ENCODE data around the gene NR2E1. TPM values are rescaled to one million over a fixed set of nuclear protein-coding genes. Genes with fewer than 3 reads are reported as not detected.

The NR2E1 gene
- polyA plus RNA-seq, 5 donors, result 0.07 to 0.09 TPM; not detected in 3

- DNase-seq, result no peak
Observed at GRCh38 chr6:108170332-108171290, 4.8 kb downstream of the NR2E1 start.

GRCh38 chr6:108171291-108171917 lies 5.6 kb downstream of the NR2E1 start:
- DNase-seq, result no peak

GRCh38 chr6:108171918-108172516 lies 6.2 kb downstream of the NR2E1 start:
- DNase-seq, result no peak

GRCh38 chr6:108174371-108175175 lies 8.8 kb downstream of the NR2E1 start:
- DNase-seq, result peak in 1 of 2 donors; percentile 61

- DNase-seq, result no peak
Observed at GRCh38 chr6:108175176-108175591, 9.4 kb downstream of the NR2E1 start.

- DNase-seq, result no peak
Observed at GRCh38 chr6:108175592-108176279, 9.9 kb downstream of the NR2E1 start.

- DNase-seq, result no peak
Observed at GRCh38 chr6:108176281-108177089, 10.7 kb downstream of the NR2E1 start.

- DNase-seq, result no peak
Observed at GRCh38 chr6:108179741-108180140, 13.9 kb downstream of the NR2E1 start.

- no peak for DNase-seq
Observed at GRCh38 chr6:108180266-108180665, 14.4 kb downstream of the NR2E1 start.

GRCh38 chr6:108180776-108181175 lies 15.0 kb downstream of the NR2E1 start:
- no peak for DNase-seq

- DNase-seq, result no peak
Observed at GRCh38 chr6:108186226-108186625, 20.4 kb downstream of the NR2E1 start.

GRCh38 chr6:108187519-108187918 lies 21.7 kb downstream of the NR2E1 start:
- no peak for DNase-seq

GRCh38 chr6:108193131-108193530 lies 27.3 kb downstream of the NR2E1 start:
- no peak for DNase-seq

- no peak for DNase-seq
Observed at GRCh38 chr6:108193835-108194234, 28.0 kb downstream of the NR2E1 start.

- DNase-seq, result no peak
Observed at GRCh38 chr6:108194503-108194902, 28.7 kb downstream of the NR2E1 start.

GRCh38 chr6:108195209-108195608 lies 29.4 kb downstream of the NR2E1 start:
- DNase-seq, result no peak

GRCh38 chr6:108198761-108199498 lies 33.1 kb downstream of the NR2E1 start:
- no peak for DNase-seq

GRCh38 chr6:108200186-108200585 lies 34.4 kb downstream of the NR2E1 start:
- DNase-seq, result no peak

GRCh38 chr6:108200631-108201030 lies 34.8 kb downstream of the NR2E1 start:
- no peak for DNase-seq
